Memory B cell (primary cell): Measurements from ENCODE around the gene LGI4.
A peak's percentile ranks its signal among the peaks of the same experiment; 100 is the strongest.
"Not testable (repeated sequence)": the region's sequence is repeated elsewhere in the genome, so short reads cannot be mapped to it uniquely, and the experiment has no call there.

Experiments
- ATAC-seq: fragments of 150-1000 bp; cut with Tn5 transposase; 2 replicates; pipeline ENCODE4 v1.10.0; 2021; ENCODE audit warnings: low read depth, mild to moderate bottlenecking, moderate library complexity
- DNase-seq, 2 donors: peaks; one replicate each; pipeline ENCODE4 v3.0.0; 2022; ENCODE audit warnings: low spot score in 2 of 2
- H3K27ac Mint-ChIP-seq: one replicate; pipeline ENCODE4 v1.8.0; 2022; ENCODE audit warnings: mild to moderate bottlenecking, moderate library complexity, mixed read lengths
- H3K27me3 Mint-ChIP-seq: one replicate; pipeline ENCODE4 v1.8.0; 2022; ENCODE audit warnings: mixed read lengths
- H3K36me3 Mint-ChIP-seq: one replicate; pipeline ENCODE4 v1.8.0; 2022; ENCODE audit warnings: mild to moderate bottlenecking, mixed read lengths
- H3K4me1 Mint-ChIP-seq: one replicate; pipeline ENCODE4 v1.8.0; 2022; ENCODE audit warnings: mixed read lengths
- H3K4me3 Mint-ChIP-seq: one replicate; pipeline ENCODE4 v1.8.0; 2022; ENCODE audit warnings: mild to moderate bottlenecking, moderate library complexity, mixed read lengths
- H3K9me3 Mint-ChIP-seq: one replicate; pipeline ENCODE4 v1.8.0; 2022; ENCODE audit warnings: mixed read lengths

Gene LGI4

DNA sequence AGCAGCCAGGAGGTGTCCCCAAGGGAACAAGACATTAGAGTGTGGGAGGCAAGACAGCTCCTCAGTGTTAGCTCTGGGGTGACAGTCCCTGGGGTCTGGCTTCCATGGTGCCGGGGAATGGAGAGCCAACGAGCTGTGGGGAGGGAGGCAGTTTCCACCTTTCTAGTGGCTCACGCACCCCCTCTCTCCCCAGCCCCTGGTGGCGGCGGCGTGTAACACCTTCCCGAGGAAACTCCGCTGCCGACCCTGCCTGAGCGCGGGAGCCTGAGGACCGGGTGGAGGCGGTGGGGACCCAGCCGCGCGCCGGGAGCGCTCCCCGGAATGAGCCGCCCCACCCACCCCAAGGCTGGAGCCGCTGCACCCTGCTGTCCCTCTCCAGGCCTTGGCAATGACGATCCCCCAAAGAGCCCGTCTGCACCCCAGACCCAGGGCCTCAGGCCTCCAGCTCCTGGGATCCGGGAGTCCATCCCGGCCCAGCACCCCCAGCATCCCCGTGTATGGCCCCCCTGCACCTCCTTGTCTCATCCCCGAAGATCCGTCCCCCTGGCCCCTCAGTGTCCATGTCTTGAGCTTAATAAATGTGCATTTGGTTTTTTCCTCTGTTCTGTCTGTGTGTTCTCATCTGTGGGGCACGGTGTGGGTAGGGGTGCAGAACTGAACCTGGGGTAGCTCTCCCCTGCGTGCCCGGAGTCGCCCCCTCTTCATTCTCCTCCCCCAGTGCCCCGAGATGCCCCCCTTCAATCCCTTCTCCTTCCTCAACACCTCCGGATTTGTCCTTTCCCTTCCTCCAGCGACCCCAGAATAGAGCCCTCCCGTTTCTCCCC lies 19.1 kb upstream of the LGI4 start:
- Mint-ChIP-seq H3K36me3 (peaks cover 18% of the 10 kb centered on the region), H3K27me3 (peaks cover 2% of the 10 kb centered on the region), H3K4me1 (peaks cover 34% of the 10 kb centered on the region), H3K4me3 (peak overlapping the region; percentile 99), H3K27ac (peak overlapping the region; percentile 95), H3K9me3 (no peaks in the 10 kb centered on the region)
- DNase-seq = peak; percentile 68 to 73
- peak; percentile 79 for ATAC-seq

DNA sequence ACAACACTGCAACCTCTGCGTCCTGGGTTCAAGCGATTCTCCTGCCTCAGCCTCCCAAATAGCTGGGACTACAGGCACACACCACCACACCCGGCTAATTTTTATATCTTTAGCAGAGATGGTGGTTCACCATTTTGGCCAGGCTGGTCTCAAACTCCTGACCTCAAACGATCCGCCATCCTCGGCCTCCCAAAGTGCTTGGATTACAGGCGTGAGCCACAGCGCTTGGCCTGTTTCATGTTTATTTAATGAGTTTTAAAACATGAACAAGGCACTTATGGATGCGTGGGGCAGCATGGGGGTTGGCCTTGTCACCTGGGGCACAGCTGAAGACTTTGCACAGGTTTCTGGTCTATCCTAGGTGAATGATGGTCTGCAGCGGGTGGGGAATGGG lies 18.3 kb upstream of the LGI4 start:
- not testable (repeated sequence) for H3K9me3 Mint-ChIP-seq, DNase-seq, ATAC-seq, H3K27ac Mint-ChIP-seq, H3K27me3 Mint-ChIP-seq
- Mint-ChIP-seq H3K36me3 (peaks cover 12% of the 10 kb centered on the region), H3K4me1 (peaks cover 32% of the 10 kb centered on the region), H3K4me3 (peak overlapping the region; percentile 99)

DNA sequence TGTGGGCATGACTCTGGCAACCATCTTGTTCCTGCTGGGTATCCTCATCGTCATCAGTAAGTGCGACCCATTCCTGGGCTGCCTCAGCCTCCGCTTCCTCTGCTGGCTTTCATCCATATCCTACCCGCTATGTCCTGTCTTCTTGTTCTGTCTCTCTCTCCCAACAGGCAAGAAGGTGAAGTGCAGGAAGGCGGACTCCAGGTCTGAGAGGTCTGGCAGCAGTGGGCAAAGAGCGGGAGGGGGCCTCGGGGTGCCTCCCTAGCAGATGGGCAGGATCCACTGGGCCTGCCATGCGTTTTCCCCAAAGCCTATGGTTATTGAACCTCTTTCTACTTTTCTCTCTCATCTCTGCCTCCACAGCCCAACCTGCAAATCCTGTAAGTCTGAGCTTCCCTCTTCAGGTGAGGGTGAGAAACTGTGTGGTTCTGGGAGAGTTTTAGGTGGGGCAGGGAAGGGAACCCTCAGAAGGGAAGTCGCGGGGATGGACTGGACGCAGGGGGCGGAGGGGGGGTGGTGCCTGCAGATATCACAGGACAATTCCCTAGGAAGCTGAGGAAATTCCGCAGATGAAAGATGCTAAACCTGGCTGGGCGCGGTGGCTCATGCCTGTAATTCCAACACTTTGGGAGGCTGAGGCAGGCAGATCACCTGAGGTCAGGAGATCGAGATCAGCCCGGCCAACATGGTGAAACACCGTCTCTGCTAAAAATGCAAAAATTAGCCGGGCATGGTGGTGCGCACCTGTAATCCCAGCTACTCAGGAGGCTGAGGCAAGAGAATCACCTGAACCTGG lies 16.6 kb upstream of the LGI4 start:
- H3K27me3 Mint-ChIP-seq = peaks cover 2% of the 10 kb centered on the region
- peaks cover 30% of the 10 kb centered on the region for H3K4me1 Mint-ChIP-seq
- ATAC-seq = no peak
- no peak overlapping the region for H3K4me3 Mint-ChIP-seq
- no peak overlapping the region for H3K27ac Mint-ChIP-seq
- DNase-seq = no peak
- H3K36me3 Mint-ChIP-seq = peaks cover 8% of the 10 kb centered on the region
- H3K9me3 Mint-ChIP-seq = no peaks in the 10 kb centered on the region

DNA sequence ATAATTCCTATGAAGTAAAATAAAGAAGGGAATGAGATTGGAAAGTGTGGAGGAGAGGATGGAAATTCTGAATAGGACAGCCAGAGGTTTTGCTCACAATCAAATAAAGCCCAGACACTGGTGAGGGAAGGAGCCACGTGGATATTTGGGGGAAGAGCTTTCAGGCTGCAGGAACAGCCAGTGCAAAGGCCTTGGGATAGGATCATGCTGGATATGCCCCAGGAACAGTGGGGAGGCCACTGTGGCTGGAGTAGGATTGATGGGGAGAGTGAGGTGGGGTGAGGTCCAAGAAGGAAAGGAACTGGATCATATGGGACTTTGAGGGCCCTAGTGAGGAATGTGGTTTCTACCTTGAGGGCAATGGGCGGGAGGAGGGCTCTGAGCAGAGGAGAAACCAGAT lies 15.6 kb upstream of the LGI4 start:
- Mint-ChIP-seq H3K9me3 (no peaks in the 10 kb centered on the region), H3K27ac (no peak overlapping the region), H3K36me3 (peaks cover 4% of the 10 kb centered on the region), H3K4me1 (peaks cover 22% of the 10 kb centered on the region), H3K4me3 (no peak overlapping the region), H3K27me3 (peaks cover 2% of the 10 kb centered on the region)
- no peak for DNase-seq
- no peak for ATAC-seq

DNA sequence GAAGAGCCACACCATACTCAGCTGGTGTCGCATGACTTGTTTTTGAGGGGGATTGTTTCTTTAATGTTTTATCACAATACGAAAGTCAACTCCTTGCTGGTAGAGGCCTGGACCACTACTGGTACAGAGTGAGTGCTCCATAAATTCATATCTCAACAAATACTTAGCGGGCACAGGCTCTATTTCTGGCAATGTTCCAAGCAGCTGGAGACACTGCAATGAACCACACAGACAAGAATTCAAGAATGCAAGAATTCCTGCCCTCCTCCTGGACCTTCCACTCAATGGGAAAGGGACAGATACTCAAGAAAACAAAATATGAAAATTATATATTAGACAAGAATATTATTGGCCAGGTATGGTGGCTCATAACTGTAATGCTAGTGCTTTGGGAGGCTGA lies 14.6 kb upstream of the LGI4 start:
- no peak overlapping the region for H3K27ac Mint-ChIP-seq
- H3K9me3 Mint-ChIP-seq = no peaks in the 10 kb centered on the region
- ATAC-seq (no peak), DNase-seq (no peak)
- H3K4me1 Mint-ChIP-seq = peaks cover 22% of the 10 kb centered on the region
- H3K27me3 Mint-ChIP-seq = peaks cover 2% of the 10 kb centered on the region
- H3K4me3 Mint-ChIP-seq = no peak overlapping the region
- no peaks in the 10 kb centered on the region for H3K36me3 Mint-ChIP-seq

DNA sequence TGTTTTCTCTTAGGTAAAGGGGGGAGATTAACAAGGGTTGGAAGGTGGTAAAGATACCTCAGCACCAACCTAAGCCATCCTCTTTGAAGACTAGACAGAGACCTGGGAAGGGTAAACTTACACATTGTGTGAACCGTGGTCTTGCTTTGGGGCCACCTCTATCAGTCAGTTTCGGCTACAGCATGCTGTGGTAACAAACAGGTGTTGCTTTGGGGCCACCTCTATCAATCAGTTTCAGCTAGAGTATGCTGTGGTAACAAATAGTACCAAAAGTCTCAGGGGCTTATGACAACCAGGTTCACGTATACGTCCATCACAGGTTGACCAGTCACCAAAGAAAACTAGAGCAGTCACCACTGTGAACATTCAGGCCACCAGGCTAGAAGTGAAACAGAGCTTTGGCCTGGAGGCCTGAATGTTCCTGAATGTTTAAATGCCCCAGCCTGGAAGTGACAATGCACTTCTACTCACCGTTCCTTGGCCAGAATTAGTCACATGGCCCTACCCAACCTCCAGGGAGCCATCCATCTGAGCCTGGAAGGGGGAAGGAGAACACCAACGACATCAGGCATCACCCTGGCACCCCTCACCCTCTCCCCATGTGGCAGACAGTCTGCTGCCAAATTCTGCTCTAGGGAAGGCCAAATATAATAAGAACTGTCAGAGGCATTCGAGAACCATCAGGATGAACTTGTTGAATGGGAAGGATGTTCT lies 12.0 kb upstream of the LGI4 start:
- Mint-ChIP-seq H3K27me3 (no peaks in the 10 kb centered on the region), H3K27ac (peak overlapping the region; percentile 48), H3K36me3 (no peaks in the 10 kb centered on the region), H3K4me3 (no peak overlapping the region), H3K9me3 (no peaks in the 10 kb centered on the region), H3K4me1 (peaks cover 16% of the 10 kb centered on the region)
- DNase-seq = no peak
- ATAC-seq = no peak

DNA sequence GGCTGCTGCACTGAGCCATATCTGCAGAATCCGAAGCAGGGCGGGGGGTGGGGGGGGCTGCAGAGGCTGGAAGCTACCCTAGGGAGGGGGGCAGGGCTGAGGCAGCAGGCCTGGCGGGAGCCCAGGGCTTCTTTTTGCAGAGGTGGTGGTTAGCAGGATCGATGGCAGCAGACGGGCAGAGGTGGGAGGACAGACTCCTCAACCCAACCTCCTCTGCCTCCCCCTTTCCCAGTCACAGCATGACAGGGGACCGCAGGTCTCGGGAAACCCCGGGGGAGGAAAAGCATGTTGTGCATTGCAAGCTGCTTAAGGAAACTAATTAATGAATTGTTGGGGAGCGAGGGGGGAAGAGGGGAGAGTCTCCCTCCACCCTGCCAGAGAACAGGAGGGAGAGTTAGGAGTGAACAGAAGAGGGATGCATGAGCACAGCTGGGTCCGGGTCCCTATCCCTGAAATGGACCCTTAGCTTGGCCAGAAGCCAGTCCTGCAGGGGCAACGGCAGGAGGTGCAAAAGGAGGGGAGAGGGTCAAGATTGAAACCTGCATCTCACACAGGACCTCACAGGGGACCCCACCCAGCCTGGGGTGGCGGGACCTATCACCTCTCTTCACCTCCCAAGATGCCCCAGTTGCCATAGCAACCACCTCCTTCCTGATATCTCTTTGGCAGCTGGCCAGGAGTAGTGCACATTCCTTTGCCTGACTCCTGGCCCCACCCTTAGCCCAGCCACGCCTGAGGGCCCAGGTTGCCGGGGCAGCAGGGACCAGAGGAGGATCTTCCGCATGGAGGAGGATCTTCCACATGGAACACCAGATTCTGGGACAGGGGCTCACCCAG lies 10.0 kb upstream of the LGI4 start:
- H3K4me3 Mint-ChIP-seq = no peak overlapping the region
- peaks cover 2% of the 10 kb centered on the region for H3K27me3 Mint-ChIP-seq
- no peaks in the 10 kb centered on the region for H3K36me3 Mint-ChIP-seq
- DNase-seq = no peak
- no peak overlapping the region for H3K27ac Mint-ChIP-seq
- no peak for ATAC-seq
- no peaks in the 10 kb centered on the region for H3K9me3 Mint-ChIP-seq
- H3K4me1 Mint-ChIP-seq = peaks cover 25% of the 10 kb centered on the region

DNA sequence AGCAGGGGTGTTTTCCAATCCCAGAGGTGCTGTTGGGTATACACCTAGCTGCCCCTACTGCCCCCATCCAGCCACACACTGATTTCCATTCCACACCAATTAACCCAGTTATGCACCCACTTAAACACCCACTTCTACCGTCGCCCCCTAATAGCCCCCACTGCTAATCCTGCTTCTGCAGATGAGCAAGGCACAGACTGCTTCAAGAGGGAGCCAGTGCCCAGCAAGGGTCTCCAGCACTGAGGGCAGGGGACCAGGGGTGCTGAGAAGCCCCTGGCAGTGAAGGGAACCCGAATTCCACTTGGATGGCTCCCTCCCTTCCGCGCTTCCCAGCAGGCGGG lies 9.4 kb upstream of the LGI4 start:
- Mint-ChIP-seq H3K9me3 (no peaks in the 10 kb centered on the region), H3K27me3 (peaks cover 2% of the 10 kb centered on the region), H3K4me1 (peaks cover 25% of the 10 kb centered on the region), H3K4me3 (no peak overlapping the region), H3K27ac (no peak overlapping the region), H3K36me3 (no peaks in the 10 kb centered on the region)
- no peak for DNase-seq
- ATAC-seq = no peak

DNA sequence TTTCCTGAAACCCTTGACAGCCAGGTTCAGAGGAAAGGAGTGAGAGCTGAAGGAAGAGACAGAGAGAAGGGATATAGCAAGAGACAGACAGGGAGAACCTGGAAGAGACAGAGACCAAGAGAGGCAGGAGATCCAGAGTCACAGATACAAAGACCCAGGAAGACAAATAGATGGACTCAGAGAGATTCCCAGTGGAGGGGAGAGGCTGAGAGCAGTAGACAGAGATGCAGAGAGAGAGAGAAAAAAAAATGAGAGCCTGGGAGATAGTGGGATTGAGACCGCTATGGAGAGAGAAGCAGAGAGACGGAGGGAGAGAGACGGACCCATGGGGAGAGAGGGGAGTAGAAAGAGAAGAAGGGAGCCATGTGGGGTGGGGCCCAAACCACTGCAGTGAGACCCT lies 9.0 kb upstream of the LGI4 start:
- peak overlapping the region; percentile 16 for H3K27ac Mint-ChIP-seq
- DNase-seq = no peak
- H3K36me3 Mint-ChIP-seq = no peaks in the 10 kb centered on the region
- ATAC-seq = no peak
- H3K4me1 Mint-ChIP-seq = peaks cover 27% of the 10 kb centered on the region
- no peaks in the 10 kb centered on the region for H3K9me3 Mint-ChIP-seq
- peaks cover 2% of the 10 kb centered on the region for H3K27me3 Mint-ChIP-seq
- H3K4me3 Mint-ChIP-seq = peak overlapping the region; percentile 1

DNA sequence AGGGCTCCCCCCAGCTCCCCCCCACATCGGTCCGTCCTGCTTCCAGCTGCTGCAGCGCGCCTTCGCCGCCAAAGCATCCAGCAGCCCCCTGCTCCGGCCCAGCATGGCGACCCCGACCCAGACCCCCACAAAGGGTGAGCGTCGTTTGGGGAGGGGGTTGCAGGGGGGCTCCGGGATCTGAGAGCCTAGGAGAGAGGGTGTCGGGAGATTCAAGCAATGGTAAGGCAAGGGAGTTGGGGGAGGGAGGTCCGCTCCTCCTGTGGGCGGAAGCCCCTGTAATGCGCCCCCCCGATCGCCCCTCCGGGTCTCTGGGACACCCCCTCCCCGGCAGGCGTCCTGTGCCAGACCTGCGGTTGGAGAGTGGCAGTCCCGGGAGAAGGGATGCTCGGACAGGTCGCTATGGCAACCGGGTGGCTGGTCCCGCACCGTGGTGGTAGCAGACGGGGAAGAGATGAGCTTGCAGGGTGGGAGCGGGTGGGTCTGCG lies 8.4 kb upstream of the LGI4 start, which contains the start of gene FXYD7:
Gene FXYD7, plus strand, starts transcription at position 25 of the 485 bp plus-strand sequence. Its CDS starts 79 bp downstream, at position 104.
- DNase-seq (no peak), ATAC-seq (no peak)
- H3K36me3 Mint-ChIP-seq = no peaks in the 10 kb centered on the region
- H3K27me3 Mint-ChIP-seq = peaks cover 2% of the 10 kb centered on the region
- no peaks in the 10 kb centered on the region for H3K9me3 Mint-ChIP-seq
- H3K4me3 Mint-ChIP-seq = peak within 1 kb of the TSS; percentile 90
- peaks cover 27% of the 10 kb centered on the region for H3K4me1 Mint-ChIP-seq
- H3K27ac Mint-ChIP-seq = peak within 1 kb of the TSS; percentile 16

DNA sequence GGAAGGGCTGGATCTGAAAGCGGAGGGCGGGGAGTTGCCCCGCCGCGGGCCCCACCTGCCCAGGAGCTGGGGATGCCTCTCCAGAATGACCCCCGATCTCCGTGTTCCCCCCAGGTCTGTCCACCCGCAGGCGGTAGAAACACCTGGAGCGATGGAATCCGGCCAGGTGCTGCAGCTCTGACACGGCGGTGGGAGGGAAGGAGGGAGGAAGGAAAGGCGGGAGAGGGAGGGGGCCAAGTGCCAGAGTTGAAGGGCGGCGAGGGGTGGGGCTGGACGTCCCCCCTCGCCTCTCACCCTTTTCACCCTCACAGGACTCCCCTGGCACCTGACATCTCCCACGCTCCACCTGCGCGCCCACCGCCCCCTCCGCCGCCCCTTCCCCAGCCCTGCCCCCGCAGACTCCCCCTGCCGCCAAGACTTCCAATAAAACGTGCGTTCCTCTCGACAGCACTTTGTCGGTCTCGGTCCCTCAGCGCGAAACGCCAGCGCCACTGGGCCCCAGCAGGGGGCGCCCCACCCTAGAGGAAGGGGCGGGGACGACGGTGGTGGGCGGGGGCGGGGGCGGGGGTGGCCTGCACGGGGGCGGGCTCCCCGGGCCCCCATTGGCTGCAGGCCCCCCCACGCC lies 7.9 kb upstream of the LGI4 start:
- Mint-ChIP-seq H3K9me3 (no peaks in the 10 kb centered on the region), H3K27me3 (peaks cover 2% of the 10 kb centered on the region), H3K4me1 (peaks cover 32% of the 10 kb centered on the region), H3K36me3 (no peaks in the 10 kb centered on the region), H3K4me3 (peak overlapping the region; percentile 90), H3K27ac (no peak overlapping the region)
- ATAC-seq (peak; percentile 35), DNase-seq (peak; percentile 77 to 78)

DNA sequence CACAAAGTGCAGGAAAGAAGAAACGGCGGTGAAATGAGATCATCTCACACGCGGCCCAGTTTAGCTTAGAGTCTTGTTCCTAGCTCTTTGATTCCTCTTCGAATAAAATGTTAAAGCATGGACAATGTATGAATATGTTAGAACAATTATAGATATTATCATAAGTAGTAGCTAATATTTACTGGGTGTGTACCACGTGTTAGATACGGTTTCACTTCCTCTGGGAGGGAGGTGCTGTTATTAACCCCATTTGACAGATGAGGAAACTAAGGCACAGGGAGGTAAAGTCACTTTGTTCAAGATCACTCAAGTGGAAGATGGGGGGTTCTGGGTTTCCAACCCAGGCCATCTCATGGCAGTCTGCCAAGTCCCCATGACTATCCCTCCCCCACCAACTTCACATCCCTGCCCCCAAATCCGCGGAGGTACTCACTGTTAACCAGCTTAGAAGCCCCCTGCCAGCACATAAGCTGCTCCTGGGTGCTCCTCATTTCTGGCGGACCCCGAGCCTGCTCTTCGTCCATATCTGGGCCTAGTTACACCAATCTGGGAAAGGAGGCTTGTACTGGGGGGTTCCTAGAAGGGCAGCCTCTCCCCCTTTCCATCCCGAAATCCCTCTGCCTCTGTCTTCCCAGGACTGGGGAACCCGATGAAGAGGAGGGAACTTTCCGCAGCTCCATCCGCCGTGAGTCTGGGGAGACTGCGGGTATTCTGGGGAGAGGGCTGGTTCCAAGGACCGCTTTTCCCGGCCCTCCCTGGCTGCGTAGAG lies 7.2 kb upstream of the LGI4 start:
- ATAC-seq (peak; percentile 23), DNase-seq (no peak)
- peaks cover 4% of the 10 kb centered on the region for H3K27me3 Mint-ChIP-seq
- H3K36me3 Mint-ChIP-seq = no peaks in the 10 kb centered on the region
- peak overlapping the region; percentile 90 for H3K4me3 Mint-ChIP-seq
- peaks cover 37% of the 10 kb centered on the region for H3K4me1 Mint-ChIP-seq
- peak overlapping the region; percentile 59 for H3K27ac Mint-ChIP-seq
- no peaks in the 10 kb centered on the region for H3K9me3 Mint-ChIP-seq
